ENCODE results near the gene HLA-DMB.

HLA-DMB gene

DNA sequence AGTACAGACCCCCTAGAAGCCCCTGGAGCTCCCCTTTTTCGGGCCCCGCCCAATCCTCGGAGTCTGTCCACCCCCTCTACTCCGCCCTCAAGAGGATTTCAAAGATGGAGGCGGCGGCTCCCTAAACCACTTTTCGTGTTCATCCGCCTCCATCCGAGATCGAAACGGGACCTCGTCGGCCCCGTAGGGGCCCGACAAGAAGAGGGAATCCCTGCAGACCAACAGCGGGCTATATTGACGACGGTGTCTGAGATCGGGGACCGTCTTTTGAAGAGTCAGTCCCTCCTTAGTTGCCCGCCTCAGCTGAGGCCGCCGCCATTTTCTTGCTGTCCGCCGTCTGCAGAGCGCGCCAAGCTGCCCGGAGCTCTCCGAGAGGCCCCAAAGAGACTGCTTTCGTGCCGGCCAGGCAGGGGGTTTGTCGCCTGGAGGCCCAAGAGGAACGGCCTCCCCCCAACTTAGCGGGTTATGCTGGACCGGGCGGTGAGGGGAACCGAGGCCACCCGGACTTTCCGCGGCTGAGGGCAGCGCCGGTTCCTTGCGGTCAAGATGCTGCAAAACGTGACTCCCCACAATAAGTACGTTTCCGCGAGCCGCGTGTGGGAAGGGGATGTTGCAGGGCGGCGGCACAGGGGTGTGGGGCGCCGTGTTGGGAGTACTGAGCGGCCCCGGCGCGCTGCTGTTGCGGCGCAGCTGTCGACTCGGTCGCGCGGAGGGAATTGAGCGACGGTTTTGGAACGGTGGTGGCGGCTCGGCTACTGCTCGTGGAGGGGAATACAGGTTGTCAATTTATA is 31.7 kb upstream of the HLA-DMB start:
- DNase-seq (ENCODE audit: insufficient read length, low spot score) (no peak), FAIRE-seq (no peak)
- peak; percentile 79 for TF ChIP-seq POLR2AphosphoS5 (IDR thresholded peaks at IDR 0.05; ENCODE audit: low read depth, low read length)
- peak; percentile 70; the same call in 1 of the 2 replicates for TF ChIP-seq POLR2A (IDR thresholded peaks at IDR 0.05; ENCODE audit: low read depth, low read length)
- no peak; the same call in 1 of the 2 replicates for TF ChIP-seq TAF1 (IDR thresholded peaks at IDR 0.05; ENCODE audit: low read depth, low read length)
- peak; percentile 0 for TF ChIP-seq PAX5 (IDR thresholded peaks at IDR 0.05; ENCODE audit: insufficient read depth, low read length, severe bottlenecking)
- no peak for TF ChIP-seq SPI1 (IDR thresholded peaks at IDR 0.05; ENCODE audit: low read depth, low read length)
- TF ChIP-seq POU2F2 (IDR thresholded peaks at IDR 0.05; ENCODE audit: low read depth, low read length), result peak; percentile 21; the same call in 1 of the 2 replicates

DNA sequence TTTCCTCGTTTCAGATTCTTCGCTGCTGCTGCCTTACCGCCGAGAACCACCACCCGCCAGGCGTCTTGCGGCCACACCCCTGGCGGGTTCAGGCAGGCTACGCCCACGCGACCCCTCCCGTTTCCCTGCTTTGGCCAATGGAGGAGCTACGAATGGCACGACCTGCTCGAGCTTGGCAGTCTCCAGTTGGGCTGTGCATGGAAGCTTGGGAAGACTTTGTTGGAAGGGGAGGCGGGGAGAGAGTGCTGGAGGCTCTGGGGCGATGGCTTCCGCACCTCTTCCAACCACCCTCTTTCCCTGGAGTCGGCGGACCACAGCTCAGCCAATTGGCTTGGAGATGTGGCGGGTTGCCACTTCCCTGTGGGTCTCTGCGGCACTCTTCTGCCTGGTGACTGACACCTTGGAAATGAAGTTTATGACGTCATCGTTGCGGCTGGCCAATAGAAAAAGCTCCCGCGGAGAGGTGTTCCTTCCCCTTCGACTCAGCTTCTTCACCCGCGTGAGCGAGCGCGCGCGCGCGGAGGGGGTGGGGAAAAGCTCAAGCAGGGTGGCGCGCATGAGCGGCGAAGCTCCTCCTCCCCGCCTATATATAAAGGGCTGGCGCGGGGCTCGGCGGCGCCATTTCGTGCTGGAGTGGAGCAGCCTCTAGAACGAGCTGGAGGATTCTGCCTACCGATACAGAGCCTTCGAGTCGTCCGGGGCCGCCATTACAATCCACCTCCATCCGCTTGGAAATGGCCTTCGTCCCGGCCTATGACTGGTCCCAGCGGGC is 30.9 kb upstream of the HLA-DMB start:
- peak; percentile 98 for TF ChIP-seq POU2F2 (IDR thresholded peaks at IDR 0.05; ENCODE audit: low read depth, low read length)
- TF ChIP-seq POLR2AphosphoS5 (IDR thresholded peaks at IDR 0.05; ENCODE audit: low read depth, low read length), result peak; percentile 99
- TF ChIP-seq PAX5 (IDR thresholded peaks at IDR 0.05; ENCODE audit: insufficient read depth, low read length, severe bottlenecking), result peak; percentile 55
- peak; percentile 99 for TF ChIP-seq TAF1 (IDR thresholded peaks at IDR 0.05; ENCODE audit: low read depth, low read length)
- peak; percentile 66 for TF ChIP-seq SPI1 (IDR thresholded peaks at IDR 0.05; ENCODE audit: low read depth, low read length)
- peak; percentile 99 for TF ChIP-seq POLR2A (IDR thresholded peaks at IDR 0.05; ENCODE audit: low read depth, low read length)
- peak; percentile 92 for FAIRE-seq
- peak; percentile 70 for DNase-seq (ENCODE audit: insufficient read length, low spot score)

DNA sequence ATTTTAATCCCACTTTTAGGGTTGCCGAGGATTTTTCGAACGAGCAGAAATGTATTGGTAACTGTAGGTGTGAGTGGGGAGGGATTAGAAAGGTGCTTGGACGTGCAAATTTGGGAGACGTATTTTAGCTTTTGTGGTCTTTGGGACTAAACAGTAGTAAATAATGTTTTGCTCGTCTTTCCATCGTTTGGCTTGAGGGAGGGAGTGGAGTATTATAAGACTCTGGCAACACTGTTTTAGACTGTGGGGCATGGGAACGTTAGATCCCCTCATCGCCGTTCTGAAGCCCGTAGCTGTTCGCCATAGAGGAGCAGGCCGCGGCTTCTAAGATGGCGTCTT is 30.4 kb upstream of the HLA-DMB start:
- TF ChIP-seq TAF1 (IDR thresholded peaks at IDR 0.05; ENCODE audit: low read depth, low read length) (no peak), PAX5 (IDR thresholded peaks at IDR 0.05; ENCODE audit: insufficient read depth, low read length, severe bottlenecking) (no peak), SPI1 (IDR thresholded peaks at IDR 0.05; ENCODE audit: low read depth, low read length) (no peak), POLR2AphosphoS5 (IDR thresholded peaks at IDR 0.05; ENCODE audit: low read depth, low read length) (peak; percentile 35; the same call in 1 of the 2 replicates), POU2F2 (IDR thresholded peaks at IDR 0.05; ENCODE audit: low read depth, low read length) (no peak), POLR2A (IDR thresholded peaks at IDR 0.05; ENCODE audit: low read depth, low read length) (peak; percentile 80; the same call in 1 of the 2 replicates)
- FAIRE-seq (no peak), DNase-seq (ENCODE audit: insufficient read length, low spot score) (no peak)

DNA sequence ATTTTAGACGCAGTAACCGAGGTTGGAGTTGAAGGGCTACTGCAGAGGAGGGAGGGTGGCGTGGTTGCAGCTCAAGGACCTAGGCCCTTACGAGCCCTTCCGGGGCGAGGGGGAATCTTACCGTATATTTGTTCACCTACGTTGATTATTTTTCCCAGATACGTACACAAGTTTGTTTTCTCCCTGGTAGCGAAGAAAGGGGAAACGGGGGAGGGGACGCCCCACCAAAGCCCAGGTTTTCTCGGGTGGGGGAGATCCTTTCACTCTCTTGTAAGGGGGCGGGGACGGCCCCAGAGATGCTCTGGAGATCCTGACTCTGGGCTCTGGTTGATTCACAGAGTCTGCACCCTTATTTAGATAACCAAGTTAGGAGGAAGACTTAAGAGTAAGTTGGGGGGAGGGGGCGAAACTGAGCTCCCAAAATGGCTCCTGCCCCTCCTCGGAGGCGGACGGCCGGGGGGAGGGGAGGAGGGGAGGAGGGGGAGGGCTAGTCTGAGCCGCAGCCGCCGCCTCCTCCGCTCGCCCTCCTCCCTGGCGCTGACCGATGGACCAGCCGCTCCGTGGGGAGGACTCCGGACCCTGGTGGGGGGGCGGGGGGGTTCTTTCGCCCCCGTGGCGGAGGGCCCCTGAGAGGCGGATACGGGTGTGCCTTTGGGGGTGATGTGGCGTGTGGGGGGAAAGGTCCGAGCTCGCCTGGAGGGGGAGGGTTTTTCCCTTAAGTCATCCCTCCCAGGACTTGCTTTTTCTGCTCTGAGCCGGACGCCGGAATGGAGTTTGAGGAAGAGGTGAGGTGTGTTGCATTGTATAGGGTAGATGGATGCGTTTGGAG is 29.8 kb upstream of the HLA-DMB start:
- DNase-seq (ENCODE audit: insufficient read length, low spot score), result peak; percentile 45

DNA sequence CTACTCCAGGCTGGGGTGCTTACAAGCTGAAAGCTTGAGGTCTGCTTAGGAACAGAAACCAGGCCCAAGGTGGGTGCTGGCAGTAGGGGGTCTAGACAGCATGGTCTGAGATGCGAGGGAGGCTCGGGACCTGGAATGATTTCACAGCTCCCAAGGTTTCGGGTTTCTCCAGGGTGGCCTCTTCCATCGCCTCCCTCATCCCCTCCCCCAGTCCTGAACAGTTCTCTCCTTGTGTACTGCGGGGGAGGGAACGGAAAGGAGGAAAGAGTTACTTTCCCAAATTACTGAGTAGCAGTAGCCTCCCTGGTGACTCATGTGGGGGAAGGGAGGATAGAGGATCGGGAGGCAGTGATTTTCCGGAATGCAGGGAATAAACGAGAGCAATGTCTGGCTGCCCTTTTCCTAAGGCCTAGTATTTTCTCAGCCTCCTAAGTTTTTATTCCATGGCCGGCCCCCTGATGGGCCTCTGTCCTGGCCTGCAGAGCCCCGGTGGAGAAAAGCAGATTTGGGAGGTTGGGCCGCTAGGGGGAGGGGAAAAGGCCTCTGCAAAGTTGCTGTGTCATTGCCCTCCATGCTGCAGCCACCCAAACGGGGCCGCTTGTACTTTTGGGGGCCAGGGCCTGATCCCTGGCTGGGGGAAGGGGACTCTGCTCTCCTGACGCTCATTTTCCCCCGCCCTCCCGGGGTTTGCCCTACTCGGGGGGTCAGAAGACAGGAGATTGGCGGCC is 29.0 kb upstream of the HLA-DMB start:
- no peak for TF ChIP-seq PAX5 (IDR thresholded peaks at IDR 0.05; ENCODE audit: insufficient read depth, low read length, severe bottlenecking)
- peak; percentile 87; the same call in 1 of the 2 replicates for TF ChIP-seq TAF1 (IDR thresholded peaks at IDR 0.05; ENCODE audit: low read depth, low read length)
- TF ChIP-seq POLR2A (IDR thresholded peaks at IDR 0.05; ENCODE audit: low read depth, low read length), result peak; percentile 69; the same call in 1 of the 2 replicates
- TF ChIP-seq POLR2AphosphoS5 (IDR thresholded peaks at IDR 0.05; ENCODE audit: low read depth, low read length), result no peak; the same call in 1 of the 2 replicates
- TF ChIP-seq SPI1 (IDR thresholded peaks at IDR 0.05; ENCODE audit: low read depth, low read length), result no peak
- no peak; the same call in none of the 2 replicates for TF ChIP-seq POU2F2 (IDR thresholded peaks at IDR 0.05; ENCODE audit: low read depth, low read length)
- DNase-seq (ENCODE audit: insufficient read length, low spot score) (no peak), FAIRE-seq (no peak)

More for the DNA sequence above, 29.8 kb upstream of the HLA-DMB start:
- peak; percentile 78; the same call in 1 of the 2 replicates for TF ChIP-seq POU2F2 (IDR thresholded peaks at IDR 0.05; ENCODE audit: low read depth, low read length)
- TF ChIP-seq TAF1 (IDR thresholded peaks at IDR 0.05; ENCODE audit: low read depth, low read length), result peak; percentile 20; the same call in 1 of the 2 replicates
- peak; percentile 1; the same call in 1 of the 2 replicates for TF ChIP-seq POLR2A (IDR thresholded peaks at IDR 0.05; ENCODE audit: low read depth, low read length)
- TF ChIP-seq SPI1 (IDR thresholded peaks at IDR 0.05; ENCODE audit: low read depth, low read length), result 0 out of 2 replicates have a peak, but pooled peaks have one; percentile 38
- peak; percentile 64 for TF ChIP-seq POLR2AphosphoS5 (IDR thresholded peaks at IDR 0.05; ENCODE audit: low read depth, low read length)
- no peak for TF ChIP-seq PAX5 (IDR thresholded peaks at IDR 0.05; ENCODE audit: insufficient read depth, low read length, severe bottlenecking)
- FAIRE-seq, result peak; percentile 58

DNA sequence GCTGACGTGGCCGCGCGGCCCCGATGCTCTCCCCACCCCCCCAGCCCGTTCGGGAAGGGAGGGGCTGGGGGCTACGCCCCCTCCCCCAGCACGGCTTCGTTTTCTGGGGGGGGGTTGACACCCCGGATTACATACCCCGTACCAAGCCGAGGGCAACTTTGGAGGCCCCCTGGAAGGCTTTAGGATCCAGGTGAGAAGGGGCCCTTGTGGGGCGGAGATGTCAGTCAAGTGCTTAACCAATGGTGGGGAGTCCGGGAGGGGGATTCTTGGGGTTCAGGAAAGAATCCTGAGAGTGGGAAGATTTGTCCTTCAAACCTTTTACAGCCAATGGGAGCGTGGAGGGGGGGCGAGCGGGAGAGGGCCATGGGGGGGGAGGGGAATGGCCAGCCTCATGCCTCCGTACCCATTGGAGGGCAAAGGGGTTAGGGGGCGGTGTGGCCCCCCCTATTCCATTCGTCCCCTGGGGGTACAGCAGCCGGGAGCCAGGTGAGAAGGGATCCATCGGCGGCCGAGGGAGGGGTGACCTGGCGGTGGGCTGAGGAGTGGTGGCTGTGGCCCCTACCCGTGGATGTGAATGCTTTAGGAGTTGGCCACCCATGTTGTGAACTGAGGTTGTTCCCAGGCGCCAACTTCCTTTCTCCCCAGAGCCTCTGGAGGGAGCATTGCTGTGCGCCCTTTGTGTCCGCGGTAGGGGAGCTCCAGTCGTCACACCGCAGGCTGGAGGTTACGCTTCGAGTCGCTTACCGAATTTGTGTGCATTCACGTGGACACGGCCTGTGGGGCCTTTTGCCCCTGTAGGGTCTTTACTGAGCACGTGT is 28.2 kb upstream of the HLA-DMB start:
- TF ChIP-seq TAF1 (IDR thresholded peaks at IDR 0.05; ENCODE audit: low read depth, low read length) (peak; percentile 62; the same call in 1 of the 2 replicates), POLR2AphosphoS5 (IDR thresholded peaks at IDR 0.05; ENCODE audit: low read depth, low read length) (peak; percentile 75; the same call in 1 of the 2 replicates), SPI1 (IDR thresholded peaks at IDR 0.05; ENCODE audit: low read depth, low read length) (no peak), POLR2A (IDR thresholded peaks at IDR 0.05; ENCODE audit: low read depth, low read length) (peak; percentile 59; the same call in 1 of the 2 replicates), POU2F2 (IDR thresholded peaks at IDR 0.05; ENCODE audit: low read depth, low read length) (peak; percentile 17; the same call in 1 of the 2 replicates), PAX5 (IDR thresholded peaks at IDR 0.05; ENCODE audit: insufficient read depth, low read length, severe bottlenecking) (no peak)
- FAIRE-seq (peak; percentile 70), DNase-seq (ENCODE audit: insufficient read length, low spot score) (no peak)
